WTC11 (cell line): Measurements from ENCODE around the gene LRRN4CL. TPM values are rescaled to one million over a fixed set of nuclear protein-coding genes. Genes with fewer than 3 reads are reported as not detected.

Experiments used
- ATAC-seq: fragments of 200-7000 bp; cut with Tn5 transposase; 2 replicates; pipeline ENCODE4 v1.10.0; 2021; ENCODE audit warnings: mild to moderate bottlenecking, moderate library complexity
- CTCF ChIA-PET: fragments of 300-600 bp; sonication (Branson Sonifier 250); formaldehyde crosslinking; loops from one replicate; lab custom pipeline; 2021; ENCODE audit warnings: antibody characterized with exemption; lab: Charles Lee
- POLR2A ChIA-PET: fragments of 350-600 bp; sonication (Branson Sonifier 250); formaldehyde crosslinking; loops from one replicate; lab custom pipeline; 2021; ENCODE audit warnings: antibody characterized with exemption; lab: Charles Lee
- DNase-seq: peaks from one replicate; pipeline ENCODE4 v3.0.0; 2021; ENCODE audit warnings: low spot score
- H3K27ac Mint-ChIP-seq: 2 replicates; pipeline ENCODE4 v1.8.0; 2021; ENCODE audit warnings: mixed read lengths
- H3K27me3 Mint-ChIP-seq: 2 replicates; pipeline ENCODE4 v1.8.0; 2021; ENCODE audit warnings: low read depth, mild to moderate bottlenecking, moderate library complexity, mixed read lengths
- H3K36me3 Mint-ChIP-seq: 2 replicates; pipeline ENCODE4 v1.8.0; 2021; ENCODE audit warnings: mixed read lengths
- H3K4me1 Mint-ChIP-seq: 2 replicates; pipeline ENCODE4 v1.8.0; 2022; ENCODE audit warnings: mixed read lengths
- H3K4me3 Mint-ChIP-seq: 2 replicates; pipeline ENCODE4 v1.8.0; 2021; ENCODE audit warnings: mild to moderate bottlenecking, moderate library complexity, mixed read lengths
- H3K9me3 Mint-ChIP-seq: 2 replicates; pipeline ENCODE4 v1.8.0; 2021; ENCODE audit warnings: mixed read lengths
- ELF4 ChIP-seq: sonication (generic); formaldehyde crosslinking; IDR thresholded peaks from 2 replicates; pipeline ENCODE4 v1.8.1; 2022; ENCODE audit warnings: low read depth, mild to moderate bottlenecking, moderate library complexity, missing genetic modification reagents
- IRF2 ChIP-seq: sonication (generic); formaldehyde crosslinking; IDR thresholded peaks from 2 replicates; pipeline ENCODE4 v1.8.0; 2022; ENCODE audit warnings: low read depth, missing genetic modification reagents, borderline replicate concordance
- KAT7 ChIP-seq: sonication (generic); formaldehyde crosslinking; IDR thresholded peaks from 2 replicates; pipeline ENCODE4 v1.8.1; 2023; ENCODE audit warnings: missing genetic modification reagents, mild to moderate bottlenecking, borderline replicate concordance
- MYBL2 ChIP-seq: sonication (generic); formaldehyde crosslinking; IDR thresholded peaks from 2 replicates; pipeline ENCODE4 v1.8.1; 2023; ENCODE audit warnings: mild to moderate bottlenecking, moderate library complexity, missing genetic modification reagents
- NFYB ChIP-seq: sonication (generic); formaldehyde crosslinking; conservative IDR thresholded peaks from 2 replicates; pipeline ENCODE4 v1.8.0; 2022; ENCODE audit warnings: low read depth, missing genetic modification reagents
- PRDM15 ChIP-seq: sonication (generic); formaldehyde crosslinking; IDR thresholded peaks from 2 replicates; pipeline ENCODE4 v1.8.0; 2022; ENCODE audit warnings: missing genetic modification reagents
- SP1 ChIP-seq: sonication (generic); formaldehyde crosslinking; conservative IDR thresholded peaks from 2 replicates; pipeline ENCODE4 v1.8.1; 2022; ENCODE audit warnings: missing genetic modification reagents
- TEAD1 ChIP-seq: sonication (generic); formaldehyde crosslinking; IDR thresholded peaks from 2 replicates; pipeline ENCODE4 v1.8.0; 2022; ENCODE audit warnings: mild to moderate bottlenecking, missing genetic modification reagents
- TP53 ChIP-seq: sonication (generic); formaldehyde crosslinking; IDR thresholded peaks from 2 replicates; pipeline ENCODE4 v1.8.1; 2023; ENCODE audit warnings: mild to moderate bottlenecking, missing genetic modification reagents
- USF2 ChIP-seq: sonication (generic); formaldehyde crosslinking; IDR thresholded peaks from 2 replicates; pipeline ENCODE4 v1.8.1; 2023; ENCODE audit warnings: mild to moderate bottlenecking, missing genetic modification reagents, moderate library complexity
- ZBTB21 ChIP-seq: sonication (generic); formaldehyde crosslinking; IDR thresholded peaks from 2 replicates; pipeline ENCODE4 v1.8.1; 2023; ENCODE audit warnings: mild to moderate bottlenecking, missing genetic modification reagents, borderline replicate concordance
- ZNF219 ChIP-seq: sonication (generic); formaldehyde crosslinking; IDR thresholded peaks from 2 replicates; pipeline ENCODE4 v1.8.0; 2023; ENCODE audit warnings: missing genetic modification reagents, mild to moderate bottlenecking, borderline replicate concordance
- ZNF232 ChIP-seq: sonication (generic); formaldehyde crosslinking; IDR thresholded peaks from 2 replicates; pipeline ENCODE4 v1.8.0; 2022; ENCODE audit warnings: mild to moderate bottlenecking, missing genetic modification reagents
- ZNF317 ChIP-seq: sonication (generic); formaldehyde crosslinking; IDR thresholded peaks from 2 replicates; pipeline ENCODE4 v1.8.1; 2023; ENCODE audit warnings: low read depth, mild to moderate bottlenecking, moderate library complexity, missing genetic modification reagents, borderline replicate concordance
- ZNF416 ChIP-seq: fragments of 250-450 bp; sonication (Bioruptor Pico); IDR thresholded peaks from 2 replicates; pipeline ENCODE4 v1.9.0; 2021; ENCODE audit warnings: mild to moderate bottlenecking, inconsistent platforms
- total RNA-seq: library from RNA; stranded (reverse); gene quantifications from 3 replicates; pipeline ENCODE4 v1.2.3, GENCODE V29; 2021
- TF ChIP-seq, protein P1 (sequence below): fragments of 200-600 bp; IDR thresholded peaks from 2 replicates; pipeline ENCODE4 v1.8.0; 2022; ENCODE audit warnings: antibody characterized with exemption
- TF ChIP-seq, protein P2 (sequence below): sonication (generic); formaldehyde crosslinking; IDR thresholded peaks from 2 replicates; pipeline ENCODE4 v1.8.0; 2022; ENCODE audit warnings: mild to moderate bottlenecking, missing genetic modification reagents
- TF ChIP-seq, protein P3 (sequence below): sonication (generic); formaldehyde crosslinking; IDR thresholded peaks from 2 replicates; pipeline ENCODE4 v1.8.1; 2023; ENCODE audit warnings: mild to moderate bottlenecking, missing genetic modification reagents
- TF ChIP-seq, protein P4 (sequence below): sonication (generic); formaldehyde crosslinking; IDR thresholded peaks from 2 replicates; pipeline ENCODE4 v1.8.0; 2023; ENCODE audit warnings: missing genetic modification reagents, mild to moderate bottlenecking, borderline replicate concordance
- TF ChIP-seq, protein P5 (sequence below): sonication (generic); formaldehyde crosslinking; IDR thresholded peaks from 2 replicates; pipeline ENCODE4 v1.8.0; 2022; ENCODE audit warnings: mild to moderate bottlenecking, missing genetic modification reagents

The LRRN4CL gene
- total RNA-seq, 1 experiment from 2014 or later, result 0.39 TPM

DNA sequence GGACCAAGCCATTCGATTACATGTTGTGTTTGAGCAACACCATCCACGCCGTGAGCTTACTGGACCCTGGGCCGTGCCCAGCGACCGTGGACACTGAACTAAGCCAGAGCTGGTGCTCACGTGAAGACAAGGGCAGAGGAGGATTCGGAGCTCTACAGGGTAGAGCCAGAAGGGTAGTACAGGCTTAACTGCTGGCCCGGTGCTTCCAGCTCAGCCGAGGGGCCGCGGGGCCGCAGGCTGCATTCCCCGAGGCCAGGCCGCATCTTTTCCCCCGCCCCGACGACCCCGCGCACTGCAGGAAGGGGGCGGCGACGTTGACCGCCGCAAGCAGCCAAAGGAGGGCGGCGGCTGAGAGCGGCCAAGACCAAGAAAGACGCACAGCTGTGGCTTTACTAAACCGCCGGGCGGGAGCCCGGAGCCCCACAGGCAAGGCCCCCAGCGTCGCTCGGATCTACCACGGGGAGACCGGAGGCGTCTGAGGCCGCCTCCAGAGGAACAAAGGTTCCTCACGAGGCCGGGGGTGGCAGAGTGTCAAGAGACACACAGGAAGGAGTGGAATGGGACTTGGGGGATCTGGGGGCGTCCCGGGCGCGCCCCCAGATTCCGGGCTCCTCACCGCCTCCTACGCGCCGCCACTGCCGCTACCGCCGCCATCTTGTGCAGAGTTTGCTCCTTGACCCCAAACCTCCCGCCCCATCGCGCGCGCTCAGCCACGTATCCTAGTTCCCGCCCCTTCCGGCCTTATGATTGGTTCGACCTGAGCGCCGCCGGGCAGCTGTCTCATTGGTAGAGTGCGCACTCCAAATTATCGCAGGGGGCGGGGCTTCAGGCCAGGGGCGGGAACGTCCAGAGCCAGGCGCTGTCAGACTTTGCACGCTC is 43.1 kb downstream of the LRRN4CL start, which contains the start of gene GANAB:
TSS of gene GANAB (minus strand) at position 668 of the 879 bp plus-strand sequence. CDS start at position 654, 14 bp downstream.
- DNase-seq, result peak; percentile 99
- H3K36me3 Mint-ChIP-seq, result peaks cover 36% of the 10 kb centered on the region
- CTCF ChIA-PET, result interaction anchor here (0.6 to 2.2 kb wide), 11 partner anchors 9 to 222 kb away, joined by 3 to 7 read pairs (median 3); partner anchors contain the start of genes BSCL2, C11orf98, CSKMT and GNG3
- POLR2A ChIA-PET, result interaction anchor here (0.6 to 6.3 kb wide), 9 partner anchors 19 to 270 kb away, joined by 3 to 42 read pairs (median 5); partner anchors contain the start of genes B3GAT3, C11orf98, CSKMT and EEF1G
- H3K27me3 Mint-ChIP-seq, result no peaks in the 10 kb centered on the region
- peak within 1 kb of the TSS; percentile 99 for H3K4me3 Mint-ChIP-seq
- ATAC-seq, result peak; percentile 98
- peak within 1 kb of the TSS; percentile 96 for H3K27ac Mint-ChIP-seq
- no peaks in the 10 kb centered on the region for H3K9me3 Mint-ChIP-seq
- peaks cover 10% of the 10 kb centered on the region for H3K4me1 Mint-ChIP-seq
- TF ChIP-seq MYBL2 (CRISPR knock-in tag), result peak; percentile 41; the same call in 1 of the 2 replicates
- TF ChIP-seq KAT7 (CRISPR knock-in tag), result peak; percentile 61; the same call in 1 of the 2 replicates
- TF ChIP-seq NFYB, result peak; percentile 58
- no peak for TF ChIP-seq ZNF219 (CRISPR knock-in tag)
- TF ChIP-seq PRDM15, result peak; percentile 87
- TF ChIP-seq SP1 (CRISPR knock-in tag), result peak; percentile 86
- TF ChIP-seq, protein P1, sequence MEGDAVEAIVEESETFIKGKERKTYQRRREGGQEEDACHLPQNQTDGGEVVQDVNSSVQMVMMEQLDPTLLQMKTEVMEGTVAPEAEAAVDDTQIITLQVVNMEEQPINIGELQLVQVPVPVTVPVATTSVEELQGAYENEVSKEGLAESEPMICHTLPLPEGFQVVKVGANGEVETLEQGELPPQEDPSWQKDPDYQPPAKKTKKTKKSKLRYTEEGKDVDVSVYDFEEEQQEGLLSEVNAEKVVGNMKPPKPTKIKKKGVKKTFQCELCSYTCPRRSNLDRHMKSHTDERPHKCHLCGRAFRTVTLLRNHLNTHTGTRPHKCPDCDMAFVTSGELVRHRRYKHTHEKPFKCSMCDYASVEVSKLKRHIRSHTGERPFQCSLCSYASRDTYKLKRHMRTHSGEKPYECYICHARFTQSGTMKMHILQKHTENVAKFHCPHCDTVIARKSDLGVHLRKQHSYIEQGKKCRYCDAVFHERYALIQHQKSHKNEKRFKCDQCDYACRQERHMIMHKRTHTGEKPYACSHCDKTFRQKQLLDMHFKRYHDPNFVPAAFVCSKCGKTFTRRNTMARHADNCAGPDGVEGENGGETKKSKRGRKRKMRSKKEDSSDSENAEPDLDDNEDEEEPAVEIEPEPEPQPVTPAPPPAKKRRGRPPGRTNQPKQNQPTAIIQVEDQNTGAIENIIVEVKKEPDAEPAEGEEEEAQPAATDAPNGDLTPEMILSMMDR, result no peak
- TF ChIP-seq, protein P2, sequence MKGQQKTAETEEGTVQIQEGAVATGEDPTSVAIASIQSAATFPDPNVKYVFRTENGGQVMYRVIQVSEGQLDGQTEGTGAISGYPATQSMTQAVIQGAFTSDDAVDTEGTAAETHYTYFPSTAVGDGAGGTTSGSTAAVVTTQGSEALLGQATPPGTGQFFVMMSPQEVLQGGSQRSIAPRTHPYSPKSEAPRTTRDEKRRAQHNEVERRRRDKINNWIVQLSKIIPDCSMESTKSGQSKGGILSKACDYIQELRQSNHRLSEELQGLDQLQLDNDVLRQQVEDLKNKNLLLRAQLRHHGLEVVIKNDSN (CRISPR knock-in tag), result 0 out of 2 replicates have a peak, but pooled peaks have one; percentile 31
- 0 out of 2 replicates have a peak, but pooled peaks have one; percentile 31 for TF ChIP-seq TP53 (CRISPR knock-in tag)
- TF ChIP-seq USF2 (CRISPR knock-in tag), result peak; percentile 36; the same call in 1 of the 2 replicates
- 0 out of 2 replicates have a peak, but pooled peaks have one; percentile 74 for TF ChIP-seq ZNF416 (CRISPR knock-in tag)
- TF ChIP-seq, protein P3, sequence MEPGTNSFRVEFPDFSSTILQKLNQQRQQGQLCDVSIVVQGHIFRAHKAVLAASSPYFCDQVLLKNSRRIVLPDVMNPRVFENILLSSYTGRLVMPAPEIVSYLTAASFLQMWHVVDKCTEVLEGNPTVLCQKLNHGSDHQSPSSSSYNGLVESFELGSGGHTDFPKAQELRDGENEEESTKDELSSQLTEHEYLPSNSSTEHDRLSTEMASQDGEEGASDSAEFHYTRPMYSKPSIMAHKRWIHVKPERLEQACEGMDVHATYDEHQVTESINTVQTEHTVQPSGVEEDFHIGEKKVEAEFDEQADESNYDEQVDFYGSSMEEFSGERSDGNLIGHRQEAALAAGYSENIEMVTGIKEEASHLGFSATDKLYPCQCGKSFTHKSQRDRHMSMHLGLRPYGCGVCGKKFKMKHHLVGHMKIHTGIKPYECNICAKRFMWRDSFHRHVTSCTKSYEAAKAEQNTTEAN (CRISPR knock-in tag), result 0 out of 2 replicates have a peak, but pooled peaks have one; percentile 38
- TF ChIP-seq TEAD1, result peak; percentile 87
- TF ChIP-seq ZNF232, result no peak
- no peak for TF ChIP-seq ZBTB21 (CRISPR knock-in tag)
- TF ChIP-seq ELF4 (CRISPR knock-in tag), result 0 out of 2 replicates have a peak, but pooled peaks have one; percentile 14
- TF ChIP-seq ZNF317 (CRISPR knock-in tag), result no peak
- TF ChIP-seq, protein P4, sequence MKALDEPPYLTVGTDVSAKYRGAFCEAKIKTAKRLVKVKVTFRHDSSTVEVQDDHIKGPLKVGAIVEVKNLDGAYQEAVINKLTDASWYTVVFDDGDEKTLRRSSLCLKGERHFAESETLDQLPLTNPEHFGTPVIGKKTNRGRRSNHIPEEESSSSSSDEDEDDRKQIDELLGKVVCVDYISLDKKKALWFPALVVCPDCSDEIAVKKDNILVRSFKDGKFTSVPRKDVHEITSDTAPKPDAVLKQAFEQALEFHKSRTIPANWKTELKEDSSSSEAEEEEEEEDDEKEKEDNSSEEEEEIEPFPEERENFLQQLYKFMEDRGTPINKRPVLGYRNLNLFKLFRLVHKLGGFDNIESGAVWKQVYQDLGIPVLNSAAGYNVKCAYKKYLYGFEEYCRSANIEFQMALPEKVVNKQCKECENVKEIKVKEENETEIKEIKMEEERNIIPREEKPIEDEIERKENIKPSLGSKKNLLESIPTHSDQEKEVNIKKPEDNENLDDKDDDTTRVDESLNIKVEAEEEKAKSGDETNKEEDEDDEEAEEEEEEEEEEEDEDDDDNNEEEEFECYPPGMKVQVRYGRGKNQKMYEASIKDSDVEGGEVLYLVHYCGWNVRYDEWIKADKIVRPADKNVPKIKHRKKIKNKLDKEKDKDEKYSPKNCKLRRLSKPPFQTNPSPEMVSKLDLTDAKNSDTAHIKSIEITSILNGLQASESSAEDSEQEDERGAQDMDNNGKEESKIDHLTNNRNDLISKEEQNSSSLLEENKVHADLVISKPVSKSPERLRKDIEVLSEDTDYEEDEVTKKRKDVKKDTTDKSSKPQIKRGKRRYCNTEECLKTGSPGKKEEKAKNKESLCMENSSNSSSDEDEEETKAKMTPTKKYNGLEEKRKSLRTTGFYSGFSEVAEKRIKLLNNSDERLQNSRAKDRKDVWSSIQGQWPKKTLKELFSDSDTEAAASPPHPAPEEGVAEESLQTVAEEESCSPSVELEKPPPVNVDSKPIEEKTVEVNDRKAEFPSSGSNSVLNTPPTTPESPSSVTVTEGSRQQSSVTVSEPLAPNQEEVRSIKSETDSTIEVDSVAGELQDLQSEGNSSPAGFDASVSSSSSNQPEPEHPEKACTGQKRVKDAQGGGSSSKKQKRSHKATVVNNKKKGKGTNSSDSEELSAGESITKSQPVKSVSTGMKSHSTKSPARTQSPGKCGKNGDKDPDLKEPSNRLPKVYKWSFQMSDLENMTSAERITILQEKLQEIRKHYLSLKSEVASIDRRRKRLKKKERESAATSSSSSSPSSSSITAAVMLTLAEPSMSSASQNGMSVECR (CRISPR knock-in tag), result peak; percentile 44; the same call in 1 of the 2 replicates
- TF ChIP-seq IRF2 (CRISPR knock-in tag), result 0 out of 2 replicates have a peak, but pooled peaks have one; percentile 34
- TF ChIP-seq, protein P5, sequence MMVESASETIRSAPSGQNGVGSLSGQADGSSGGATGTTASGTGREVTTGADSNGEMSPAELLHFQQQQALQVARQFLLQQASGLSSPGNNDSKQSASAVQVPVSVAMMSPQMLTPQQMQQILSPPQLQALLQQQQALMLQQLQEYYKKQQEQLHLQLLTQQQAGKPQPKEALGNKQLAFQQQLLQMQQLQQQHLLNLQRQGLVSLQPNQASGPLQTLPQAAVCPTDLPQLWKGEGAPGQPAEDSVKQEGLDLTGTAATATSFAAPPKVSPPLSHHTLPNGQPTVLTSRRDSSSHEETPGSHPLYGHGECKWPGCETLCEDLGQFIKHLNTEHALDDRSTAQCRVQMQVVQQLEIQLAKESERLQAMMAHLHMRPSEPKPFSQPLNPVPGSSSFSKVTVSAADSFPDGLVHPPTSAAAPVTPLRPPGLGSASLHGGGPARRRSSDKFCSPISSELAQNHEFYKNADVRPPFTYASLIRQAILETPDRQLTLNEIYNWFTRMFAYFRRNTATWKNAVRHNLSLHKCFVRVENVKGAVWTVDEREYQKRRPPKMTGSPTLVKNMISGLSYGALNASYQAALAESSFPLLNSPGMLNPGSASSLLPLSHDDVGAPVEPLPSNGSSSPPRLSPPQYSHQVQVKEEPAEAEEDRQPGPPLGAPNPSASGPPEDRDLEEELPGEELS (CRISPR knock-in tag), result no peak; the same call in 1 of the 2 replicates
